Loucy (cell line): ENCODE results near the gene ATP6V1G1.

Experiments
- H2AFZ ChIP-seq: fragments of 200-600 bp; sonication (generic); 2 replicates; pipeline ENCODE4 v1.6.0; 2016; ENCODE audit warnings: antibody characterized with exemption, mild to moderate bottlenecking, low read length, moderate library complexity
- H3F3A ChIP-seq: fragments of 200-600 bp; 2 replicates; pipeline ENCODE4 v1.6.0; 2016; ENCODE audit warnings: antibody characterized with exemption, low read depth, mild to moderate bottlenecking
- H3K27me3 ChIP-seq: fragments of 200-600 bp; sonication (generic); 2 replicates; pipeline ENCODE4 v1.6.1; 2014; ENCODE audit warnings: low read length, mild to moderate bottlenecking; ENCODE audit not compliant: insufficient read depth, poor library complexity, severe bottlenecking
- H3K36me3 ChIP-seq: fragments of 200-600 bp; sonication (generic); 2 replicates; pipeline ENCODE4 v1.6.1; 2016; ENCODE audit warnings: low read length; ENCODE audit not compliant: insufficient read depth
- H3K4me1 ChIP-seq: fragments of 200-600 bp; sonication (generic); 2 replicates; pipeline ENCODE4 v1.5.1; 2014; ENCODE audit warnings: low read length, mild to moderate bottlenecking; ENCODE audit not compliant: insufficient read depth, poor library complexity, severe bottlenecking
- H3K4me2 ChIP-seq: fragments of 200-600 bp; sonication (generic); 2 replicates; pipeline ENCODE4 v1.6.0; 2014; ENCODE audit warnings: antibody characterized with exemption, low read length, low read depth, mild to moderate bottlenecking; ENCODE audit not compliant: poor library complexity, severe bottlenecking
- H3K4me3 ChIP-seq: fragments of 200-600 bp; sonication (generic); 2 replicates; pipeline ENCODE4 v1.5.1; 2014; ENCODE audit warnings: low read length, mild to moderate bottlenecking, mixed read lengths; ENCODE audit not compliant: poor library complexity, severe bottlenecking
- H3K79me2 ChIP-seq: fragments of 200-600 bp; sonication (generic); 2 replicates; pipeline ENCODE4 v1.6.1; 2014; ENCODE audit warnings: low read length; ENCODE audit not compliant: insufficient read depth
- H3K9ac ChIP-seq: fragments of 200-600 bp; sonication (generic); 2 replicates; pipeline ENCODE4 v1.6.0; 2014; ENCODE audit warnings: mild to moderate bottlenecking, low read depth, low read length, moderate library complexity; ENCODE audit not compliant: poor library complexity, severe bottlenecking
- H3K9me2 ChIP-seq: fragments of 200-600 bp; sonication (generic); replicated peaks from 2 replicates; pipeline ENCODE4 v1.6.1; 2016; ENCODE audit warnings: low read depth, low read length, mixed read lengths
- H3K9me3 ChIP-seq: fragments of 200-600 bp; sonication (generic); 2 replicates; pipeline ENCODE4 v1.6.1; 2014; ENCODE audit warnings: mild to moderate bottlenecking, antibody characterized with exemption, low read length, low read depth; ENCODE audit not compliant: insufficient read depth
- H4K20me1 ChIP-seq: fragments of 200-600 bp; sonication (generic); 2 replicates; pipeline ENCODE4 v1.6.0; 2014; ENCODE audit warnings: antibody characterized with exemption, low read length, mild to moderate bottlenecking; ENCODE audit not compliant: insufficient read depth, poor library complexity, severe bottlenecking
- CTCF ChIP-seq: fragments of 200-600 bp; sonication (generic); conservative IDR thresholded peaks from 2 replicates; pipeline ENCODE4 v1.5.1; 2014; ENCODE audit warnings: mild to moderate bottlenecking, antibody characterized with exemption, low read length
- EZH2phosphoT487 ChIP-seq: fragments of 200-600 bp; IDR thresholded peaks from 2 replicates; pipeline ENCODE4 v1.6.1; 2018; ENCODE audit warnings: antibody characterized with exemption, mild to moderate bottlenecking, moderate library complexity, borderline replicate concordance

The ATP6V1G1 gene

DNA sequence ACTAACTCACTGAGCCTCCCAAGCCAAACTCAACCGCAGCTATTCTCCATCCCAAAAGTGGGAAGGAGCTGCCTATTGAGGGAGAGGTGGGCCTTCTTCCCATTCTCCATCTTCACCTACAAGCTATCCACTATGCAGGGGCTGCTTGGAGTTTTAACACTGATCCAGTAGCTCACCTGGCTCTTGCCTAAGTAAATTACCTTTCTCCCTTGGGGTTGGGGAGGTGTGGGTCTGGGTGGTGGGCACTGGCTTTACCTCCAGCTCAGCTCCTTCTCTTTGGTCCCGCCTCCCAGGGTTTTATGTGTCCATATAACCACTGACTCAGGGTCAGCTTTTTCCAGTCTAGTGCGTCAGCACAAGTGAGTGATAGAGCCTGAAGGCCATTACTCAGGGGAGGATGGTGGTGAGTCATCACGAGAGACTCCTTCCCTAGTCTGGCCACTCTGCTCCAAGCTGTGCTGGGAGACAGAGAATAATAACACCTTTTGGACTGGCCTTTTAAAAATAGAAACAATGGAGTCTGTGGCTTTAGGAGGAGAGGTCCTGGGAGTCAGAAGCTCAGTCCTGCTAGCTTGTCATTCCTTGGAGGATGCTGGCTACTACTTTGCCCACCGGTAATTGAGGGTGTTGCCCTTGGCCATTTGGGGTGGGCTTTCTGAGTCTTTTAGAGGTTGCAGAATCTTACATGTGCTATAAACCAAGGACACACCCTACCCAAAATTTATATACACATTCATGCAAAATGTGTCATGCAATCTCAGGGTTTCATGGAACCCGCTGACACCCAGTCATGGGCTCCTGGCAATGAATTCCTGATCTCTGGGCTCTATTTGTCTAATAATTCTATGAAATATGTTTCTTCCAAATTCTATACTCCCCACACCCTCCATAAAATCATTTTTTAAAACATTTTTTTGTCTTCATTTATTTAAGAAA is 35.6 kb upstream of the ATP6V1G1 start:
- H2AFZ ChIP-seq = no peak overlapping the region
- H3K27me3 ChIP-seq = no peaks in the 10 kb centered on the region
- H3K4me1 ChIP-seq = no peaks in the 10 kb centered on the region
- H4K20me1 ChIP-seq = no peaks in the 10 kb centered on the region
- H3K4me3 ChIP-seq = no peak overlapping the region
- H3K9ac ChIP-seq = no peak overlapping the region
- H3K9me3 ChIP-seq = no peaks in the 10 kb centered on the region
- no peaks in the 10 kb centered on the region for H3K9me2 ChIP-seq
- TF ChIP-seq CTCF (no peak), EZH2phosphoT487 (no peak)
- H3K4me2 ChIP-seq = no peak overlapping the region
- no peaks in the 10 kb centered on the region for H3K79me2 ChIP-seq
- H3F3A ChIP-seq = no peaks in the 10 kb centered on the region
- no peaks in the 10 kb centered on the region for H3K36me3 ChIP-seq

DNA sequence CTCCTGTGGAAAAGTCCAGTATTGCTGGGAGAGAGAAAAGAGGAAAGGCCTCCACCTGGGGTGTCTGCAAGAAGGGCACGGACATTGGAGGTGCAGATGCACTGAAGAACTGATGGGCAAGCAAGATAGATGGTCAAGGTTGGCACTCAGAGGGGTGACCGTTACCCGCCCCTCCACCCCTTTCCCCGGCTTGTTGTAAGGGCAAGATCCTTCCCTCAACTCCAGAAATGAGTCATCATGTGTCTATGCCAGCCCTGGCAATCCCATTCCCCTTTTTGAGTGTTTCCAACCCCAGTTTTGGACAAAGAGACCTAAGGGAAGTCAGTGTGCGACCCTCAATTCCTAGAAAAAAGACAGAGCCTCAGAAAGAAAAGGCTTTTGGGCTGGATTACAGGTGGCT is 34.9 kb upstream of the ATP6V1G1 start:
- Histone ChIP-seq H3K9me2 (no peaks in the 10 kb centered on the region), H3K4me1 (no peaks in the 10 kb centered on the region), H3F3A (no peaks in the 10 kb centered on the region), H3K4me2 (no peak overlapping the region), H4K20me1 (no peaks in the 10 kb centered on the region), H3K9me3 (no peaks in the 10 kb centered on the region), H3K36me3 (no peaks in the 10 kb centered on the region), H2AFZ (no peak overlapping the region), H3K9ac (no peak overlapping the region), H3K4me3 (no peak overlapping the region), H3K79me2 (no peaks in the 10 kb centered on the region), H3K27me3 (no peaks in the 10 kb centered on the region)
- TF ChIP-seq CTCF (no peak), EZH2phosphoT487 (no peak)

GRCh38 chr9:114553202-114553601 is 34.4 kb upstream of the ATP6V1G1 start:
- no peaks in the 10 kb centered on the region for H4K20me1 ChIP-seq

More at GRCh38 chr9:114553202-114553601, 34.4 kb upstream of the ATP6V1G1 start:
- TF ChIP-seq EZH2phosphoT487 (no peak), CTCF (no peak)
- H3K9me3 ChIP-seq = no peaks in the 10 kb centered on the region
- H3K36me3 ChIP-seq = no peaks in the 10 kb centered on the region
- no peak overlapping the region for H3K4me3 ChIP-seq
- no peaks in the 10 kb centered on the region for H3K4me1 ChIP-seq
- no peaks in the 10 kb centered on the region for H3K9me2 ChIP-seq
- H3K9ac ChIP-seq = no peak overlapping the region
- H3F3A ChIP-seq = no peaks in the 10 kb centered on the region
- H3K79me2 ChIP-seq = no peaks in the 10 kb centered on the region
- H2AFZ ChIP-seq = no peak overlapping the region
- no peak overlapping the region for H3K4me2 ChIP-seq
- H3K27me3 ChIP-seq = no peaks in the 10 kb centered on the region
